GM23248 (cell line): Measurements from ENCODE around the gene ADCY10. TPM values are rescaled to one million over a fixed set of nuclear protein-coding genes. Genes with fewer than 3 reads are reported as not detected.
A peak's percentile ranks its signal among the peaks of the same experiment; 100 is the strongest.

Source experiments
- DNase-seq: peaks from one replicate; pipeline ENCODE4 v3.0.0-alpha.2; 2015
- H2AFZ ChIP-seq: fragments of 200-600 bp; sonication (generic); 2 replicates; pipeline ENCODE4 v1.6.1; 2016; ENCODE audit warnings: antibody characterized with exemption
- H3F3A ChIP-seq: fragments of 200-600 bp; sonication (generic); 2 replicates; pipeline ENCODE4 v1.6.1; 2016; ENCODE audit warnings: mild to moderate bottlenecking, antibody characterized with exemption, mixed run types; ENCODE audit not compliant: insufficient read depth
- H3K27ac ChIP-seq: fragments of 200-600 bp; sonication (generic); 2 replicates; pipeline ENCODE4 v1.5.1; 2016; ENCODE audit warnings: mild to moderate bottlenecking
- H3K27me3 ChIP-seq: fragments of 200-600 bp; sonication (generic); replicated peaks from 2 replicates; pipeline ENCODE4 v1.6.1; 2016; ENCODE audit warnings: mild to moderate bottlenecking; ENCODE audit not compliant: insufficient read depth
- H3K36me3 ChIP-seq: fragments of 200-600 bp; sonication (generic); 2 replicates; pipeline ENCODE4 v1.6.1; 2016; ENCODE audit warnings: low read depth, mild to moderate bottlenecking
- H3K4me1 ChIP-seq: fragments of 200-600 bp; sonication (generic); 2 replicates; pipeline ENCODE4 v1.6.1; 2016; ENCODE audit warnings: mild to moderate bottlenecking; ENCODE audit not compliant: insufficient read depth
- H3K4me2 ChIP-seq: fragments of 200-600 bp; sonication (generic); one replicate; pipeline ENCODE4 v1.6.1; 2016; ENCODE audit warnings: mild to moderate bottlenecking; ENCODE audit not compliant: unreplicated experiment
- H3K4me3 ChIP-seq: fragments of 200-600 bp; sonication (generic); 2 replicates; pipeline ENCODE4 v1.5.1; 2016; ENCODE audit warnings: mild to moderate bottlenecking
- H3K79me2 ChIP-seq: fragments of 200-600 bp; sonication (generic); 2 replicates; pipeline ENCODE4 v1.6.1; 2016; ENCODE audit warnings: mild to moderate bottlenecking; ENCODE audit not compliant: insufficient read depth
- H3K9ac ChIP-seq: fragments of 200-600 bp; sonication (generic); 2 replicates; pipeline ENCODE4 v1.6.1; 2016; ENCODE audit warnings: mild to moderate bottlenecking
- H3K9me2 ChIP-seq: fragments of 200-600 bp; sonication (generic); 2 replicates; pipeline ENCODE4 v1.6.1; 2016; ENCODE audit warnings: mixed run types, mild to moderate bottlenecking, moderate library complexity; ENCODE audit not compliant: insufficient read depth
- H3K9me3 ChIP-seq: fragments of 200-600 bp; sonication (generic); one replicate; pipeline ENCODE4 v1.6.1; 2017; ENCODE audit warnings: low read depth
- H4K20me1 ChIP-seq: fragments of 200-600 bp; sonication (generic); 2 replicates; pipeline ENCODE4 v1.6.0; 2016; ENCODE audit not compliant: insufficient read depth
- EZH2 ChIP-seq: fragments of 200-600 bp; sonication (generic); IDR thresholded peaks from 2 replicates; pipeline ENCODE4 v1.6.1; 2018; ENCODE audit warnings: antibody characterized with exemption, mild to moderate bottlenecking; ENCODE audit not compliant: insufficient read depth, poor library complexity, severe bottlenecking
- EZH2phosphoT487 ChIP-seq: fragments of 200-600 bp; sonication (generic); IDR thresholded peaks from 2 replicates; pipeline ENCODE4 v1.6.1; 2018; ENCODE audit warnings: antibody characterized with exemption, moderate library complexity, mild to moderate bottlenecking, low read depth; ENCODE audit not compliant: insufficient read depth
- WGBS, 2 experiments: methylation state at CpG; one replicate each; pipeline ENCODE4 v1.1.6; 2015 to 2017; ENCODE audit warnings: low lambda C conversion rate in 2 of 2, low coverage in 1 of 2; ENCODE audit errors: missing lambda C conversion rate in 2 of 2; 5-methylcytosine and 5-hydroxymethylcytosine counted together
- in situ Hi-C: fragments of 300-500 bp; cut with MboI; formaldehyde crosslinking; loops from 2 replicates; pipeline ENCODE4 v1.15.0; 2020
- polyA plus RNA-seq: library from polyadenylated mRNA; unstranded; fragments of >200 nt; fragmentation: Nextera tagmentation; extraction: Ambion mirVana; gene quantifications from 2 replicates; pipeline ENCODE4 v1.2.1, GENCODE V29; 2016
- total RNA-seq: library from RNA; depleted of rRNA; stranded (reverse); fragments of >200 nt; shearing (Covaris generic); gene quantifications from 2 replicates; pipeline ENCODE4 v1.2.3, GENCODE V29; 2014; rRNA removed

Gene ADCY10, protein sequence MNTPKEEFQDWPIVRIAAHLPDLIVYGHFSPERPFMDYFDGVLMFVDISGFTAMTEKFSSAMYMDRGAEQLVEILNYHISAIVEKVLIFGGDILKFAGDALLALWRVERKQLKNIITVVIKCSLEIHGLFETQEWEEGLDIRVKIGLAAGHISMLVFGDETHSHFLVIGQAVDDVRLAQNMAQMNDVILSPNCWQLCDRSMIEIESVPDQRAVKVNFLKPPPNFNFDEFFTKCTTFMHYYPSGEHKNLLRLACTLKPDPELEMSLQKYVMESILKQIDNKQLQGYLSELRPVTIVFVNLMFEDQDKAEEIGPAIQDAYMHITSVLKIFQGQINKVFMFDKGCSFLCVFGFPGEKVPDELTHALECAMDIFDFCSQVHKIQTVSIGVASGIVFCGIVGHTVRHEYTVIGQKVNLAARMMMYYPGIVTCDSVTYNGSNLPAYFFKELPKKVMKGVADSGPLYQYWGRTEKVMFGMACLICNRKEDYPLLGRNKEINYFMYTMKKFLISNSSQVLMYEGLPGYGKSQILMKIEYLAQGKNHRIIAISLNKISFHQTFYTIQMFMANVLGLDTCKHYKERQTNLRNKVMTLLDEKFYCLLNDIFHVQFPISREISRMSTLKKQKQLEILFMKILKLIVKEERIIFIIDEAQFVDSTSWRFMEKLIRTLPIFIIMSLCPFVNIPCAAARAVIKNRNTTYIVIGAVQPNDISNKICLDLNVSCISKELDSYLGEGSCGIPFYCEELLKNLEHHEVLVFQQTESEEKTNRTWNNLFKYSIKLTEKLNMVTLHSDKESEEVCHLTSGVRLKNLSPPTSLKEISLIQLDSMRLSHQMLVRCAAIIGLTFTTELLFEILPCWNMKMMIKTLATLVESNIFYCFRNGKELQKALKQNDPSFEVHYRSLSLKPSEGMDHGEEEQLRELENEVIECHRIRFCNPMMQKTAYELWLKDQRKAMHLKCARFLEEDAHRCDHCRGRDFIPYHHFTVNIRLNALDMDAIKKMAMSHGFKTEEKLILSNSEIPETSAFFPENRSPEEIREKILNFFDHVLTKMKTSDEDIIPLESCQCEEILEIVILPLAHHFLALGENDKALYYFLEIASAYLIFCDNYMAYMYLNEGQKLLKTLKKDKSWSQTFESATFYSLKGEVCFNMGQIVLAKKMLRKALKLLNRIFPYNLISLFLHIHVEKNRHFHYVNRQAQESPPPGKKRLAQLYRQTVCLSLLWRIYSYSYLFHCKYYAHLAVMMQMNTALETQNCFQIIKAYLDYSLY (N-terminal part only)
- total RNA-seq (0.11 TPM in 1 of 2 replicates, not detected in the other), polyA plus RNA-seq (0.11 TPM in 1 of 2 replicates, not detected in the other)

DNA sequence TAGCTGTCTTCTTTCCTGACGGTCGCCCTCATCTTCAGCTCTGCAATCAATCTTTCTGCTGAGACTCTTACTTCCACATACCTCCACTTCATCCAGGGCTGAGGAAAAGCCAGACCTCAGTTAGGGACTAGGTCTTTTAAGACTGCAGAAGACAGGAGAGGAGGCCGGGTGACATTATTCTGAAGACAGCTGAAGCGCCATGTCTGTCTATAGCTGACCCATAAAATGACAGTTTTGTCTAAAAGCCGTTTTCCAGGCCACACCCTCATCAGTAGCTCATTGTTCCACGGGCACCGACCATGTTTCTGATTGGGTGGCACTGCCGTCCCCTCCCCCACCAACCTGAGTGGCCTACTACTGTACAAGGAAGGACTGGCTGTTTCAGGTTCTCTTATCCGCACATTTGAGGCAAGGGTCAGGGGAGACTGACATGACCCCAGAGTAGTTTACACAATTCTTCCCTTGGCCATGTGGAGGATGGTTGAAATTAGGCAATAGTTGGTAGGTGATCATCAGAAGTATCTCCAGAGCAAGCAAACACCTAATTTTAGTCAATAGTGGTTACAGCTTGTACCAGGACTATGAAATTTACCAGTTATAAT, at the start of gene ADCY10:
ADCY10 (minus strand) TSS at position 240 of the 602 bp plus-strand sequence. CDS start 8,994 bp downstream, outside the sequence.
- in situ Hi-C loops, result no loop called here
- no peak within 1 kb of the TSS for H3K4me3 ChIP-seq
- H3K4me2 ChIP-seq, result no peak within 1 kb of the TSS
- no peaks in the 10 kb centered on the region for H3K9me3 ChIP-seq
- H3K9ac ChIP-seq, result no peak within 1 kb of the TSS
- no peaks in the 10 kb centered on the region for H4K20me1 ChIP-seq
- TF ChIP-seq EZH2phosphoT487 (no peak), EZH2 (no peak)
- H3K27me3 ChIP-seq, result no peaks in the 10 kb centered on the region
- peaks cover 2% of the 10 kb centered on the region; the same call in 1 of the 2 replicates for H3K4me1 ChIP-seq
- H3F3A ChIP-seq, result 0 out of 2 replicates have a peak, but pooled peaks cover 3% of the 10 kb centered on the region
- H2AFZ ChIP-seq, result no peak within 1 kb of the TSS
- H3K36me3 ChIP-seq, result peaks cover 32% of the 10 kb centered on the region
- 89 to 90% methylated on average over 9 of the region's 9 CpGs for WGBS, 2 experiments
- no peak for DNase-seq
- no peaks in the 10 kb centered on the region for H3K9me2 ChIP-seq
- H3K27ac ChIP-seq, result no peak within 1 kb of the TSS
- no peaks in the 10 kb centered on the region for H3K79me2 ChIP-seq

DNA sequence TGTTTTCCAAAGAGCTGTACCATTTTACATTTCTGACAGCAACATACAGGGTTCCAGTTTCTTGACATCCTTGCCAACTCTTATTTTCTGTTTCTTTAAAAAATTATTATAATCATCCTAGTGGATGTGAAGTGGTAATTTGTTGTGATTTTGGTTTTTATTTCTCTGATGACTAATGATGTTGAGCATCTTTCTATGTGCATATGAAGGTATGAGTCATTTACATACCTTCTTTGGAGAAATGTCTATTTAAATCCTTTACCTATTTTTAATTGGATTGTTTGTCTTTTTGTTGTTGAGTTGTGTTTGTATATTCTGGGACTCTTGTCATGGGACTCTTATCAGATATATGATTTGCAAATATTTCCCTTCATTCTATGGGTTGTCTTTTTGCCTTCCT, 43.8 kb upstream of the ADCY10 start:
- Histone ChIP-seq H3K9me2 (no peaks in the 10 kb centered on the region), H3K9me3 (no peaks in the 10 kb centered on the region), H3K4me3 (no peak overlapping the region), H3K36me3 (peaks cover 18% of the 10 kb centered on the region; the same call in 1 of the 2 replicates), H2AFZ (no peak overlapping the region), H3K4me1 (peaks cover 7% of the 10 kb centered on the region), H3K4me2 (no peak overlapping the region), H4K20me1 (peaks cover 14% of the 10 kb centered on the region), H3F3A (peaks cover 25% of the 10 kb centered on the region), H3K27ac (no peak overlapping the region), H3K79me2 (peaks cover 100% of the 10 kb centered on the region), H3K9ac (no peak overlapping the region), H3K27me3 (no peaks in the 10 kb centered on the region)
- DNase-seq, result peak; percentile 31
- in situ Hi-C loops, result no loop called here
- TF ChIP-seq EZH2phosphoT487 (no peak), EZH2 (no peak)

DNA sequence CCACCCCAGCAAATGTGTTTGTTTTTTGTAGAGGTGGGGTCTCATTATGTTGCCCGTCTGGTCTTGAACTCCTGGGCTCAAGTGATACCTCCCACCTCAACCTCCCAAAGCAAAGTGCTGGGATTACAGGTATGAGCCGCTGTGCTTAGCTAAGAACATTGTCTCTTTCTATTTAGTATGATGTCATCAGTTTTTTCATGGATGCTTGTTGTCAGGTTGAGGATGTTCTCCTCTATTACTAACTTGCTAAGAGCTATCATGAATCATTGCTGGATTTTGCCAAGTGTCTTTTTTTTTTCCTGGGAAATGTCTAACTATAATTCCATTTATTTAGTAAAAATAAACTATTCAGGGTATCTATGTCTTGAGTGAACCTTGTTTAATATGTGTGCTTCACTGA, 42.0 kb upstream of the ADCY10 start:
- DNase-seq, result peak; percentile 52
- Histone ChIP-seq H3K4me2 (no peak overlapping the region), H2AFZ (no peak overlapping the region), H4K20me1 (peaks cover 14% of the 10 kb centered on the region; the same call in 1 of the 2 replicates), H3F3A (peaks cover 21% of the 10 kb centered on the region), H3K4me1 (peaks cover 10% of the 10 kb centered on the region), H3K4me3 (no peak overlapping the region), H3K36me3 (peaks cover 21% of the 10 kb centered on the region), H3K27ac (no peak overlapping the region), H3K79me2 (peaks cover 100% of the 10 kb centered on the region), H3K9me2 (no peaks in the 10 kb centered on the region), H3K9me3 (no peaks in the 10 kb centered on the region), H3K9ac (no peak overlapping the region), H3K27me3 (no peaks in the 10 kb centered on the region)
- 98 to 100% methylated on average over 2 of the region's 2 CpGs for WGBS, 2 experiments
- in situ Hi-C loops, result no loop called here
- TF ChIP-seq EZH2phosphoT487 (no peak), EZH2 (no peak)
